Forelimb muscle (tissue), 1 donor: ENCODE measurements around the gene CCBE1. TPM values are rescaled to one million over a fixed set of nuclear protein-coding genes. Genes with fewer than 3 reads are reported as not detected.
"Not testable (repeated sequence)": the region's sequence is repeated elsewhere in the genome, so short reads cannot be mapped to it uniquely, and the experiment has no call there.

ENCODE experiments used
- DNase-seq: peaks from one replicate; pipeline ENCODE4 v3.0.0-alpha.2; 2013; ENCODE audit warnings: low read depth
- polyA plus RNA-seq: library from polyadenylated mRNA; unstranded; fragments of 120-200 nt; gene quantifications from one replicate; pipeline ENCODE4 v1.2.1, GENCODE V29; 2013; ENCODE audit not compliant: insufficient read length

The CCBE1 gene
- polyA plus RNA-seq, 1 donor = 3.3 TPM

- DNase-seq = no peak
Measured at GRCh38 chr18:59684777-59685176, 12.4 kb downstream of the CCBE1 start.

DNA sequence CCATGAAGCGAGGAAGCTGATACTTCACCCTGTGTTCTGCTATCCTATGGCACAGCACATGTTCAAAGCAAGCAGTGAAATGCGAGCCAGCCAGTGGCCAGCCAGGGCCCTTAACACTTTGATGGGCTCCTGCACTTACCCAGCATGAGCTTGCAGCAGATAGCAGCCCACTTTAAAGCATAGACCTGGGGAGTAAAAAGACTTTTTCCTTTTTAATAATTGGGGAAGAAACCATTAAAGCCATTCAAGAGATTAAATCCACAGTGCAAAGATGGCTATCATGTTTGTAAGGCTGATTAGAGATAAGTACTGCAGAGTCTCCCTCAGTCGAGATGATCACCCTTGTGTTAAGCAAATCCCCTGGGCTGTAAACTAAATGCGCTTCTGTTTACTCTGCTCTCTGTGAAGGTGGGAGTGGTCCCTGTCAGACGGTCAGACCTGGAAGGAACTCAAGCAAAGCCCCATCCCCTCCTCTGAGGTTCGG, 15.7 kb downstream of the CCBE1 start:
- DNase-seq = no peak

DNA sequence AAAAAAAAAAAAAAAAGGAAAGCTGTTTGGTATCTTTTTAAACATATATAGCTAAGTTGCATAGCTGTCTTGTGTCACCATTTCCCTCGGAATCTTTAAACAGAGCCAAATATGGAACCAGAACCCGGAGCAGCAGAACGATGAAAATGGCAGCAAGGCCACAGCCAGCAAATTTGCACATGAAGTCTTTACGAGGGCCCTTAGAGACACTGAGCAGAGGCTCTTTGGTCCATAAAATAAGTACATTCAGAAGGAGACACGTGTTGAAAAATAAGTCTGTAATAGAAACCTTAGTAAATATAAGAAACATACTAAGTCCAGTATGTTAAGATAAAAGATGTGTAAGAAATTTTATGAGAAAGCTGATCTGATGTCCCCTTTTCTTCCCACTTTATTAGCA, 16.2 kb downstream of the CCBE1 start:
- no peak for DNase-seq

DNA sequence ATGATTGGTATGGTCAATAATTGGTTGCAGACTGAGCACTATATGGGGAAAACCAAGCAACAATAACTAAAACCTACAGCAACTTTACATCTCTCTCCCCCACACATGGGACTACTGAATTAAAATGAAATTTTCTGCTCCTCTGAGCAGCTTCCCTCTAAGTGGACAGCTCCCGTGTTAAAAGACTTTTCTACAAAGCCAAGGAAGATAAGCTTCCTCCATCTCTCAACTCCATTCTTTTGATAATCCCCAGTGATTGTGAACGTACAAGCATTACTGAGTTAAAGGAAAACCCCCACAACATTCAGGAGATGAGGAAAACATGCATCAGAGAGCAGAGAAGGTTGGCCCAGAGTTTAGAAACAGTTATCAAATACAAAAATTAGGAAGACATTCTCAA, 21.9 kb downstream of the CCBE1 start:
- no peak for DNase-seq

DNA sequence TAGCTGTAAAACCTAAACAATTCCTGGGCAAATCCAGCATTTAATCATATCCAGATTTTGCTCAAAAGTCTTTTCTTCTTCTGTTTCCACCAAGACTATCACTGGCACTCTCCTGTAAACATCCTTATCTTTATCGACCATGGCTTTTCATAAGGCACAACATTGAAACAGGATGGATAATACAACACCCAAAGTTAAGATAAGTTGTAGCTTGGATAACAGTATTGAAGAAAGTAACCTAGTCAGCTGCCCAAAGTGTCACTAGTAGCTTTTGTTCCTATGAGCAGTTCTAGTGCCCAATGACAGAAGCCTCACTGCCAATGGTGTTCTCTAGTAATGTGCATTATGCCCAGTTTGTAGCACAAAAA, 22.3 kb downstream of the CCBE1 start:
- DNase-seq = no peak

DNA sequence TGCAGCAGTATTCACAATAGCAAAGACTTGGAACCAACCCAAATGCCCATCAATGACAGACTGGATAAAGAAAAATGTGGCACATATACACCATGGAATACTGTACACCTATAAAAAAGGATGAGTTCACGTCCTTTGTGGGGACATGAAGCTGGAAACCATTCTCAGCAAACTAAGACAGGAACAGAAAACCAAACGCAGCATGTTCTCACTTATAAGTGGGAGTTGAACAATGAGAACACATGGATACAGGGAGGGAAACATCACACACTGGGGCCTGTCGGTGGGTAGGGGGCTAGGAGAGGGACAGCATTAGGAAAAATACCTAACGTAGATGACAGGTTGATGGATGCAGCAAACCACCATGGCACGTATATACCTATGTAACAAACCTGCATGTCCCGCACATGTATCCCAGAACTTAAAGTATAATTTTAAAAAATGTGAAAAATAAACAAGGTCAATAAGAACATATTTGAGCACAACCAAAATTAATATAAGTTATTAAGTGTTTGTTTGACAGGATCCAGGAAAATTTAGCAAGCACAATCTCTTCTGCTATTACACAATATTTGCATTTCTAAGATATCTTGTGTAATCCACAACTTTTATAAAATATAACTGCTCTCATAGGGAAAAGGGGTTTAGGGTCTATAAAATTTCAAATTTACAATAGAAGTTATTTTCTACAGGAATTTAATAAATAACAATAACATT, 22.9 kb downstream of the CCBE1 start:
- no peak for DNase-seq

DNA sequence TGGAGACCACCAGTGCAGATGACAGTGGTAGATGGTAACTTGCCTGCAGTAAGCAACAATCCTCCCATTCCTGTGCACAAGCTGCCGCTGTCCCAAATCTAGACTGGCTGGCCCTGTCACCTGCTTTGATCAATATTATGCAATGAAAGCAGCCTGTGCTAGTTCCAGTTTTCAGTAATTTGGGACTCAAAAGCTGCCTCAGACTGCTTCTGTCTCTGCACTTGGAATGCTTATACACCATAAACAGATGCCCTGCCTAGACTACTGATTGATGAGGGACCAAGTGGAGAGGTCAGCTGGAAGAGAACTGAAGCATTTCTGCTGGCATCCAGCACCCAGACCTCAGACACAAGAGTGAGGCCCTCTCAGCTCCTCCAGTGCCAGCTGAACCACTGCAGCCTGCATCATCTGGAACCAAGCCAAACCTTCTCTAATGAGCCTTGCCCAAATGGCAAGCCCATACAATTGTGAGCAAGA, 24.9 kb downstream of the CCBE1 start:
- DNase-seq = no peak

GRCh38 chr18:59671551-59671950, 25.7 kb downstream of the CCBE1 start:
- DNase-seq = no peak

- DNase-seq = no peak
Measured at GRCh38 chr18:59669872-59670657, 27.2 kb downstream of the CCBE1 start.

DNA sequence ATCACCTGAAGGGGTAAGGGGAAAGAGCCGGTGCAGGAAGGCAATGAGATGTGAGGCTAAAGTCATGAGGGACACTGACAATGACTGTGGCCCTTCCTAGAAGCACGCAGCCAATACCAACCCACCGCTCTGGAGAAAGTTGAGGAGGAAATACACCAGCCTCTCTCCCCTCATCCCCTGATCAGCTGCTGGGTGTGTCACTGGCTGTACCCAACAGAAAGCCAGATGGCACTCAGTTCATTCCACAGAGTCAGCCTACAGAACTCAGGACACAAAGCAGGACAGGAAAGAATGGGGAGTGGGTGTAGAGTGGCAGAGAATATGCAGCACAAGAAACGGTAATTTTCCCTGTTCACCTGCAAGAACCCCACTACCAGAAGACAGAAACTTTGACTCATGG, 29.7 kb downstream of the CCBE1 start:
- no peak for DNase-seq

DNA sequence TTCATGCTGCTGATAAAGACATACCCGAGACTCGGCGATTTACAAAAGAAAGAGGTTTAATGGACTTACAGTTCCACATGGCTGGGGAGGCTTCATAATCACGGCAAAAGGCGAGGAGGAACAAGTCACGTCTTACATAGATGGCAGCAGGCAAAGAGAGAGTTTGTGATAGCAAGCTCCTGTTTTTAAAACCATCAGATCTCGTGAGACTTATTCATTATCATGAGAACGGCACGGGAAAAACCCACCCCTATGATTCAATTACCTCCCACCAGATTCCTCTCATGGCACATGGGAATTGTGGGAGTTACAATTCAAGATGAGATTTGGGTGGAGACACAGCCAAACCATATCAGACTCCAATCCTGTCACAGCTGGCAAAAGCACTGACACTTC, 31.2 kb downstream of the CCBE1 start:
- not testable (repeated sequence) for DNase-seq

DNA sequence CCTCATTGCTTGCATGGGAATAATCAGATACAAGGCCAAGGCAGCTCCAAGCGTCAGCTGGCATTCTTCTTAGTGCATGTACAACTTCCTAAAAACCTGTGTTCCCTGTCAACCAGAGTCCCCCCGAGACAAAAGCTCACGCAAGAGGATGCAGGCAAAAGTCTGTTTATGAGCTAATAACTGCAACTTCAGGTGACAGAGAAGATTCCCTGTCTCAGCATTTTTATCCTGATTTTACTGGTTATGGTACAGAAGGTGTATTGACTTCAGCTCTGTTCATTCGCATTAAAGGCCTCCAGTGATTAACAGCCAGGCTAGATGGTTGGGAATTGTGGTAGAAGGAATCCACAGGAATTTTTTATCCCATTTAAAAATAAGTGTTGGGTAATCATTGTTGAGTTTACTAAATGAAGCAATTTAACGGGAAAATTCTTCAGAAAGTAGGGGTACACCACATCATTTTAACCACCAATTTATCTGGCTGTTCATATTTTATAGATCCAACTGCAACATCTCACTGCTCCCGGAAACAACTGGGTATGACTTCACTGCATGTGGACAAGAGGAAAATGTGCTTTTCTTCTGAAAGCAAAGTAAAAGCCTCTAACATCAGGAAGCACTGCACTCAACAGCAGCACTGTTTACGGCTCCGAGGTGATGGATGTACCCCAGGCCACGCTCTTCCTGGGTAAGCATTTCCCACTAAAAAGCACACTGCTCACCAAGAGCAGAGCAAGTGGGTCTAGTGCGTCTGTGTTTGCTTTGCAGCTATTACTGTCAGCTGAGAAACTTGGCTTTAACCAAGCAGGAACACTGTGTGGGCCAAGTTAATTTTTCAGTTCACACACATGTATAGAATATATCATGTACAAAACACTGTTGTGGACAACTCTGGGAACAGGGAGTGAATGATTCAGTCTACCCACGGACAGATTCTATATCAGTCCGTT, 31.9 kb downstream of the CCBE1 start:
- no peak for DNase-seq

DNA sequence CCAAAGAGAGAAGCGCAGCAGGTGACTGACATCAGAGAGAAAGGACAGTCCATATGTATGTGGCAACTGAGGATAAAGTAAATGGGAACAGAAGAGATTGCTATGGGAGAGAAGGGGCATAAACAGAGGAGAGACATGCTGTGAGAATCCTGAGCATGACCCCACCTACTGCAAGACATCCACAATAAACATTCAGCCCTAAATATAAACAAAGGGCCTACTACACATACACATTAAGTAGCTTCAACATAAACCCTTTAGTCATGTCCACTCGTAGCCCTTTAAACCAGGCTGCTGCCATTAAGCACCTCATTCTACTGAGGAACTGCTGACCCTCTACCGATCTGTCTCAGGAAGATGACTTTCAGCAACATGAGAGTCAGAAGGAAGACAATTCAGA, 32.9 kb downstream of the CCBE1 start:
- DNase-seq = no peak

DNA sequence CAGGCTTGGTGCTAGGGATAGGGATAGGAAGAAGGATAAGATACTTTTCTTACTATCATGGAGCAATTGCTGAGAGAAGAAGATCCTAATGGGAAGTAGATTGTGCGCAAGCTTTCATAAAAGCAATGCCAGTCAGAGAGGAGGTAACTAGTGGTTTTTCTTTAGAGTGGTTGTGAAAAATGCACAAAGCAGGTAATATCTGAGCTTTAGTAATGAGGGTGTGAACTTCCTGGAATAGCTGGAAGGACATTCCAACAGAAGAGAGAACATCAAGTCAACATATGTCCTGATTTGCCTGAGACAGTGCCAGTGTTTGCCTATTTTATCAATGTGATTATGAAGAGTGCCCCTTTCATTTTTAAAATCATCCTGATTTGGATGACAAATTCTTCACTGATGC, 34.1 kb downstream of the CCBE1 start:
- DNase-seq = no peak

GRCh38 chr18:59661891-59662701, 35.1 kb downstream of the CCBE1 start:
- no peak for DNase-seq

DNA sequence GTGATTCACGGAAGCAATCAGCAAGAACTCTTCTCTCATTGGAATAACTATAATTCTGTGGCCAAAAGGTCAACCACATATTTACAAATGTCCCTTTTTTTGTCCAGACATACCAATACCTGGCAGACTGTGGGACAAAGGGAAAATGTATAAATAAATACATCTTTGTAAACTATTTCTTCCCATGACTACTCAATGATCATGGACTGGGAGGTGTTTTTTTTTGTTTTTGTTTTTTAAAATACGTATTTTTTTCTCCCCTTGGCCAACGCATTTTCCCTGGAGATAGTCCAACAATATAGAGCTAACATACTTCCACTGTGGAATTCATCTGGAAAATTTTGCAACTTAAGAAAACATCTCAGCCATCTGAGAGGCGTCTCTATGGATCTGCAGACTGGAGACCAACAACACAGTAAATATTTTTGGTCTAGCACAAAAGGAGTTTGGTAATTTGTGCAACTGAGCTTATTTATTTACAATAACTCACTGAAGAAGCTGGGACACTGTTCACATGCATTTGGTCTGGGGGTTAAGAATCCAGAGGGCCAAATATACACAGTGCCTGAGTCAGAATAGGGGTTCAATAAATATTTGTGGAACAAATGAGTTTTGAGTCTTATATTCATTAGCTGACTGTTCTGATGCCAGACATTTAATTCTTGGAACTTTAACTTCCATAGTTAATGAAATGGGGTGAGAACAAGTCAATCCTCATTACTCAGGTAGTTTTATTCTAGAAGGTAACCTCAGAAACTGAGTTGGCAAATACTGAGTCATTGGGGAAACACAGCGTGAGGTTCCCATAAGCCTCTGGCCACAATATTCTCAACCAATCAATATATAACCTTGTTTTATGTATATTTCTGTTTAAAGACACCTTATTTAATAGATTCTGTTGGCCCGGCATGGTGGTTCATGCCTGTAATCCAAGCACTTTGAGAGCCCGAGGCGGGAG, 36.2 kb downstream of the CCBE1 start:
- no peak for DNase-seq

- DNase-seq = no peak
Measured at GRCh38 chr18:59660366-59660765, 36.9 kb downstream of the CCBE1 start.

GRCh38 chr18:59659508-59660170, 37.6 kb downstream of the CCBE1 start:
- no peak for DNase-seq

GRCh38 chr18:59658941-59659340, 38.3 kb downstream of the CCBE1 start:
- DNase-seq = no peak
